Cardiac fibroblast (primary cell): Measurements from ENCODE around the gene RPS6KA4.

Experiments used
- DNase-seq, 2 donors: peaks; one replicate each; pipeline versions ENCODE4 v3.0.0 to v3.0.0-alpha.2; 2010; ENCODE audit warnings: low read depth in 2 of 2
- H3K4me3 ChIP-seq, 2 donors: replicated peaks in 1 of 2; 1 replicate in 1 of 2; 2 replicates in 1 of 2; pipeline ENCODE4 v1.5.1; 2011; ENCODE audit warnings: low read depth in 2 of 2, low read length in 2 of 2, mild to moderate bottlenecking in 2 of 2, moderate library complexity in 1 of 2
- CTCF ChIP-seq: IDR thresholded peaks from one replicate; pipeline ENCODE4 v1.5.1; 2011; ENCODE audit warnings: low read depth, mild to moderate bottlenecking, low read length, inconsistent platforms

RPS6KA4 gene

GRCh38 chr11:64378335-64378880 lies 19.4 kb downstream of the RPS6KA4 start:
- no peak overlapping the region for H3K4me3 ChIP-seq
- no peak for TF ChIP-seq CTCF
- peak; percentile 14 to 53 for DNase-seq

GRCh38 chr11:64379160-64379559 lies 20.2 kb downstream of the RPS6KA4 start:
- no peak for DNase-seq
- no peak overlapping the region for H3K4me3 ChIP-seq

GRCh38 chr11:64379817-64380709 lies 21.1 kb downstream of the RPS6KA4 start:
- no peak overlapping the region for H3K4me3 ChIP-seq
- no peak for TF ChIP-seq CTCF
- DNase-seq, result no peak

More at GRCh38 chr11:64379160-64379559, 20.2 kb downstream of the RPS6KA4 start:
- no peak for TF ChIP-seq CTCF

- DNase-seq, result no peak
Observed at GRCh38 chr11:64381350-64381749, 22.4 kb downstream of the RPS6KA4 start.

GRCh38 chr11:64382047-64382446 lies 23.1 kb downstream of the RPS6KA4 start:
- TF ChIP-seq CTCF, result no peak
- no peak overlapping the region for H3K4me3 ChIP-seq
- no peak for DNase-seq

More at GRCh38 chr11:64381350-64381749, 22.4 kb downstream of the RPS6KA4 start:
- no peak for TF ChIP-seq CTCF
- no peak overlapping the region for H3K4me3 ChIP-seq

GRCh38 chr11:64382586-64382985 lies 23.6 kb downstream of the RPS6KA4 start:
- no peak overlapping the region for H3K4me3 ChIP-seq
- TF ChIP-seq CTCF, result no peak
- no peak for DNase-seq
